Neural crest cell (in vitro differentiated cells): ENCODE measurements around the gene SMPDL3B. TPM values are rescaled to one million over a fixed set of nuclear protein-coding genes. Genes with fewer than 3 reads are reported as not detected.

Experiments used
- DNase-seq: peaks from one replicate; pipeline ENCODE4 v3.0.0; 2021; ENCODE audit warnings: low read depth, mixed read lengths, low spot score
- H3K27ac Mint-ChIP-seq: one replicate; pipeline ENCODE4 v1.8.0; 2021; ENCODE audit warnings: mild to moderate bottlenecking, mixed read lengths; ENCODE audit not compliant: unreplicated experiment
- H3K27me3 Mint-ChIP-seq: 2 replicates; pipeline ENCODE4 v1.8.0; 2021; ENCODE audit warnings: low read depth, mild to moderate bottlenecking, mixed read lengths
- H3K36me3 Mint-ChIP-seq: 2 replicates; pipeline ENCODE4 v1.8.0; 2021; ENCODE audit warnings: low read depth, mild to moderate bottlenecking, mixed read lengths
- H3K4me1 Mint-ChIP-seq: 2 replicates; pipeline ENCODE4 v1.8.0; 2021; ENCODE audit warnings: mixed read lengths
- H3K4me3 Mint-ChIP-seq: one replicate; pipeline ENCODE4 v1.8.0; 2021; ENCODE audit warnings: mild to moderate bottlenecking, mixed read lengths
- H3K9me3 Mint-ChIP-seq: 2 replicates; pipeline ENCODE4 v1.8.0; 2021; ENCODE audit warnings: mixed read lengths
- total RNA-seq: library from RNA; stranded (reverse); gene quantifications from 2 replicates; pipeline ENCODE4 v1.2.1, GENCODE V29; 2021
- TF ChIP-seq, protein P1 (sequence below): fragments of 200-600 bp; sonication (generic); conservative IDR thresholded peaks from 2 replicates; pipeline ENCODE4 v1.5.0; 2021; ENCODE audit warnings: antibody characterized with exemption, mild to moderate bottlenecking

The SMPDL3B gene
- total RNA-seq, 1 donor from 2014 or later: not detected

DNA sequence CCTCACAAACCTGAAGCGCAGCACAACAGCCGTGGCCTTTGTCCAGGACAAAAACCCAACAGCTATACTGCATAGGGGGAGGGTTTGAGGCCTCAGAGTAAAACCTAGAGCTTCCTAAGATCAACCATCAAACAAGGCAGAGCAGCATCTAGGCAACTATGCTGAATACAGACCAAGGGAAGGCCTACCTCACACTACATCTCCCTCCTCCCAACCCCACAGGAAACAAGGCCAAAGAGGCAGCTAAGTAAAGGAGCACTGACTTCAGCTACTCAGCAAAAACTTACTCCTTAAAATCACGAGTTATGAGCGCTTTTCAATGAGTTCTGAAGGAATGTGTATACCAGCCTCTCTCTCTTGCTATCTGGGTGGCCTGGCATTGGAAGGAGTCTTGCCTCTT is 37.3 kb downstream of the SMPDL3B start:
- H3K4me3 Mint-ChIP-seq: no peak overlapping the region
- no peaks in the 10 kb centered on the region for H3K27me3 Mint-ChIP-seq
- H3K27ac Mint-ChIP-seq: no peak overlapping the region
- DNase-seq: no peak
- H3K9me3 Mint-ChIP-seq: no peaks in the 10 kb centered on the region
- no peaks in the 10 kb centered on the region for H3K4me1 Mint-ChIP-seq
- H3K36me3 Mint-ChIP-seq: peaks cover 4% of the 10 kb centered on the region
- TF ChIP-seq, protein P1, sequence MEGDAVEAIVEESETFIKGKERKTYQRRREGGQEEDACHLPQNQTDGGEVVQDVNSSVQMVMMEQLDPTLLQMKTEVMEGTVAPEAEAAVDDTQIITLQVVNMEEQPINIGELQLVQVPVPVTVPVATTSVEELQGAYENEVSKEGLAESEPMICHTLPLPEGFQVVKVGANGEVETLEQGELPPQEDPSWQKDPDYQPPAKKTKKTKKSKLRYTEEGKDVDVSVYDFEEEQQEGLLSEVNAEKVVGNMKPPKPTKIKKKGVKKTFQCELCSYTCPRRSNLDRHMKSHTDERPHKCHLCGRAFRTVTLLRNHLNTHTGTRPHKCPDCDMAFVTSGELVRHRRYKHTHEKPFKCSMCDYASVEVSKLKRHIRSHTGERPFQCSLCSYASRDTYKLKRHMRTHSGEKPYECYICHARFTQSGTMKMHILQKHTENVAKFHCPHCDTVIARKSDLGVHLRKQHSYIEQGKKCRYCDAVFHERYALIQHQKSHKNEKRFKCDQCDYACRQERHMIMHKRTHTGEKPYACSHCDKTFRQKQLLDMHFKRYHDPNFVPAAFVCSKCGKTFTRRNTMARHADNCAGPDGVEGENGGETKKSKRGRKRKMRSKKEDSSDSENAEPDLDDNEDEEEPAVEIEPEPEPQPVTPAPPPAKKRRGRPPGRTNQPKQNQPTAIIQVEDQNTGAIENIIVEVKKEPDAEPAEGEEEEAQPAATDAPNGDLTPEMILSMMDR: no peak

DNA sequence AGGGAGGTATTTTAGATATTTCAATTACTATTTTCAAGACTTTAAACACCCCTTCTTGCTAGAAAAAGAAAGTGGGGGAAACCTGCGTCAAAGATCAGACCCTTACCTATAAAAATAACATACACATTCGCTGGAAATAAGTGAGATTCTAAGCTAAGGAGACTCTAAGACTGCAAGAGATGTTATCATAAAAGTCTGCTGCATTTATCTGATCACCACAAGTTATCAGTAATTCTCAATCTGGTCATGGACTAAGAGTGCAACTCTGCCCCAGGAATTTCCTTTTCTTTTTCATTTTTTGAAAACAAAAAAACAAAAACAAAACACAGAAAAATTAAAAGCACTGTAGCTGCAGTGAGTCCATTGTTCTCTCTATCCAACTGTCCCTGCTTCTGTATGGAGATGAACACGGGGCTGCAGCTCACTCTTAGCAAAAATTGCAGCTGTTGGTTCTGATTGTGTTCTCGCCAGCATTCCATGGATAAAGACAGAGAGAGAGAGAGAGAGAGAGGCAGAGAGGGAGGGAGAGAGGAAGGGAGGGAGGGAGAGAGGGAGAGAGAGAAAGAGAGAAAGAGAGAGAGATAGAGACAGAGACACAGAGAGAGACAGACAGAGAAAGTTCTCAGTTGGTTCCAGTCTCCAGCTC is 39.1 kb downstream of the SMPDL3B start:
- Mint-ChIP-seq H3K36me3 (no peaks in the 10 kb centered on the region), H3K27me3 (no peaks in the 10 kb centered on the region), H3K9me3 (no peaks in the 10 kb centered on the region), H3K4me1 (no peaks in the 10 kb centered on the region), H3K4me3 (no peak overlapping the region), H3K27ac (peak overlapping the region; percentile 45)
- TF ChIP-seq, protein P1: no peak
- no peak for DNase-seq

DNA sequence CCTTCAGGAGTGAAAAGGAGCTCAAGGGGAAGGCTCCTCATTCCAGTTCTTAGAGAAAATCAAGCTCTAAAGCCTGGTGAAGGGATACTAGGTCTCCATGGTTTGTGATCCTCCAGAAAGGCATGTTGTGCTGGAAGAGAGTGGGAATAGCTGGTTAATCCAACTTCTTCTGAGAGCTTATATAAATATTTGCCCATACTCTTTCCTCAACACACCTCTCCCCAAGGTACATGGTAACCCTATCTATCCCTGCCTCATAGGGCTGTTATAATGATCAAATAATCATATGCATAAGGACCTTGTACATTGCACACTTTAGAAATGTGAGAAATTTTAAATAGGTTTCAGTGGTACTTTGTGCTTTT is 39.6 kb downstream of the SMPDL3B start:
- Mint-ChIP-seq H3K36me3 (no peaks in the 10 kb centered on the region), H3K27me3 (no peaks in the 10 kb centered on the region), H3K4me1 (no peaks in the 10 kb centered on the region), H3K4me3 (no peak overlapping the region), H3K27ac (no peak overlapping the region), H3K9me3 (no peaks in the 10 kb centered on the region)
- DNase-seq: no peak
- TF ChIP-seq, protein P1: no peak

DNA sequence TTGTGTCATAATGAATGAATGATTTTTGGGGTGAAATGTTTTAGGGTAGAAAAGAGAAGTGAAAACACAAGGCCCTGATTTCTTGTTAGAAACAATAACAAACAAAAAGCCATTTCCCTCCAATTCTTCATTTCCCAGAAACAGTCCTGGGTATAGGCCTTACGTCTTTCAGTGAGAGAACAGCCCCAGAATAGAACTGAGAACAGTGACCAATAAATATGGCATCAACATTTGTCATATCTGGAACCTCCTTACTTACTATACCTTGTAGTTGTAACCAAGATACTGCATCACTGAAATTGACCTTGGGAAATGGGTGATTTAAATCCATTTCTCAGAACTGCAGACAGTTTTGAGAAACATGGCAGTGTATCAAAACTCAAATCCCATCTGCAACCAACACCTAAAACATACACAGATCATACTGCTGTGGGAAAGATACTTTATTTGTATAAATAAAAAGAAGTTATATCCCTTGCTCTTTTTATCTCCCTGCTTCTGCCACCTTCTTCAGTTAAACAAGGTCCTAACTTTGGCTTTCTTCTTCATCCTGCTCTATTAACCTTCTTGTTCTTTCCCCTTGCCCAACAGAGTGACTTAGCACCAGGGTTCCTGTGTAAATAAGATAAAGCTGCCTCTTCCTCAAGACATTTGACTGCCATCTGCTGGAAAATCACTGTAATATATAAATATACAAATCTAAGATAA is 44.5 kb downstream of the SMPDL3B start:
- no peaks in the 10 kb centered on the region for H3K36me3 Mint-ChIP-seq
- H3K27ac Mint-ChIP-seq: no peak overlapping the region
- H3K27me3 Mint-ChIP-seq: no peaks in the 10 kb centered on the region
- no peaks in the 10 kb centered on the region for H3K9me3 Mint-ChIP-seq
- DNase-seq: no peak
- TF ChIP-seq, protein P1: peak; percentile 64
- no peaks in the 10 kb centered on the region for H3K4me1 Mint-ChIP-seq
- no peak overlapping the region for H3K4me3 Mint-ChIP-seq

DNA sequence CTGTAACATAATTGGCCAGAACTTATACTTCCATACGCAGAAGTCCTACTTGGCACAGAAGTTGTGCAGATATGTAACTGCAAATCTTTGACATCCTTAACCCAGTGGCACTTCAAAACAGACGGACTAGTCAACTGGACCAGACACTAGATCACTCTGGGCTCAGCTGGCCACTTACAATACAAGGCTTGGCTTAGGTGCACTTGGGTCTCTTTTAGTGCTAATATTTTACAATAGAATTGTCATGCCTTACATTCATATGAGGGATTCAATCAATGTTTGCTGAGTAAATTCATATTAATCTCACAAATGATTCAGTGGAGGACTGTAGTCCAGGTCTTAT is 45.0 kb downstream of the SMPDL3B start:
- TF ChIP-seq, protein P1: no peak
- Mint-ChIP-seq H3K36me3 (no peaks in the 10 kb centered on the region), H3K4me1 (no peaks in the 10 kb centered on the region), H3K9me3 (no peaks in the 10 kb centered on the region), H3K4me3 (no peak overlapping the region), H3K27ac (no peak overlapping the region), H3K27me3 (no peaks in the 10 kb centered on the region)
- no peak for DNase-seq
